H7 (cell line): ENCODE results near the gene ZNF440. TPM values are rescaled to one million over a fixed set of nuclear protein-coding genes. Genes with fewer than 3 reads are reported as not detected.
"Not testable (repeated sequence)": the region's sequence is repeated elsewhere in the genome, so short reads cannot be mapped to it uniquely, and the experiment has no call there.

Source experiments
- DNase-seq: peaks from one replicate; pipeline ENCODE4 v3.0.0; 2012
- H3K27me3 ChIP-seq: 2 replicates; pipeline ENCODE4 v1.6.0; 2011; ENCODE audit warnings: mild to moderate bottlenecking, low read length; ENCODE audit not compliant: control insufficient read depth, insufficient read depth
- H3K36me3 ChIP-seq: replicated peaks from 2 replicates; pipeline ENCODE4 v1.5.1; 2011; ENCODE audit warnings: low read length; ENCODE audit not compliant: control insufficient read depth, insufficient read depth
- H3K4me3 ChIP-seq: 2 replicates; pipeline ENCODE4 v1.5.1; 2011; ENCODE audit warnings: low read depth, mild to moderate bottlenecking, control low read depth, low read length, moderate library complexity; ENCODE audit not compliant: insufficient read depth
- total RNA-seq: library from RNA; depleted of rRNA; stranded (reverse); fragments of >200 nt; shearing (Covaris generic); gene quantifications from 2 replicates; pipeline ENCODE4 v1.2.3, GENCODE V29; 2014

Gene ZNF440
- total RNA-seq, 1 experiment from 2014 or later = 0.55 TPM

DNA sequence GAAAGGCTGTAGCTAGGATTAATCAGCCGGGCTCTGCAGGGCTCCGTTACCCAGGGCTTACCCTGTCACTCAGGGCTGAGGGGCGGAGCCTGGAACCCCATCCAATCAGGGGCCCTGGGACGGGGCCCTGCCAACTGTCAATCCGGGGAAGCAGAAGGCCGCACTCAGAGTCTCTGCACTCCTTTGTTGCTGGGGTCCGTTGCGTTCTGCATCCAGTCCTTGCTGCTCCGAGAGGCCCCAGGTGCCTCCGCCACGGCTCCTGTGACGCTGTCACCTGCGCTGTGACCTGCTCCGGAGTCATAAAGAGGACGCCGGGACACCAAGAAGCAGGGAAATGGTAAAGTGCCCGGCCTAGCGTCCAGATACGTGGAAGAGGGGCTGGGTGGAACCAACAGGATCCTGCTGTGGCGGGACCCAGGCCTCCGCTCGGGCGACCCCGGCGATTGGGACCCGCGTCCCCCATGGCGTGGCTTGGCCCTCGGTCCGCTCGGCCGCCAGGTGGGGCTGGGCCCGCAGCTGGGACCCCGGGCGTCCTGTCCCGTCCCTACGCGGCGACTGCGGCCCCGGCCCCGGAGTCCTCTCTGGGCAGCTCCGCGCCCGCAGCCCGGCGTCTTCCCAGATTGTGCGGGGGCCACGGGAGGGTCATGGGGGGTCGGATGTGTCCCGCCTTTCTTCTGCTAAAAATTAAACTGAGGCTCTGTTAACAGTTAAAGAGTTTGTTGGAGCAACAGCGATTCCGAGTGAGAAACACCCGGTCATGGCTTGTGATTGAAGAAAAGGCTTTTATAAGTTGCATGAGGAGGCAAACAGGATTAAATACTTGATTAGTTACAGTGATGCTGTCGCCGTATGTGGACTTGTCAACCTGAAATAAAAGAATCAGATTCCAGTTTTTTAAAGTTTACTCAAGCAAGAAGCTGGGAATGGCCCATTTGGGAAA, 15.4 kb upstream of the ZNF440 start, which contains the start of gene ZNF491:
ZNF491 (plus strand) TSS at position 133 of the 940 bp plus-strand sequence. CDS start 7,431 bp downstream, outside the sequence.
- Histone ChIP-seq H3K36me3 (no peaks in the 10 kb centered on the region), H3K4me3 (peak within 1 kb of the TSS; percentile 50; the same call in 1 of the 2 replicates), H3K27me3 (peaks cover 6% of the 10 kb centered on the region; the same call in 1 of the 2 replicates)
- peak; percentile 98 for DNase-seq

DNA sequence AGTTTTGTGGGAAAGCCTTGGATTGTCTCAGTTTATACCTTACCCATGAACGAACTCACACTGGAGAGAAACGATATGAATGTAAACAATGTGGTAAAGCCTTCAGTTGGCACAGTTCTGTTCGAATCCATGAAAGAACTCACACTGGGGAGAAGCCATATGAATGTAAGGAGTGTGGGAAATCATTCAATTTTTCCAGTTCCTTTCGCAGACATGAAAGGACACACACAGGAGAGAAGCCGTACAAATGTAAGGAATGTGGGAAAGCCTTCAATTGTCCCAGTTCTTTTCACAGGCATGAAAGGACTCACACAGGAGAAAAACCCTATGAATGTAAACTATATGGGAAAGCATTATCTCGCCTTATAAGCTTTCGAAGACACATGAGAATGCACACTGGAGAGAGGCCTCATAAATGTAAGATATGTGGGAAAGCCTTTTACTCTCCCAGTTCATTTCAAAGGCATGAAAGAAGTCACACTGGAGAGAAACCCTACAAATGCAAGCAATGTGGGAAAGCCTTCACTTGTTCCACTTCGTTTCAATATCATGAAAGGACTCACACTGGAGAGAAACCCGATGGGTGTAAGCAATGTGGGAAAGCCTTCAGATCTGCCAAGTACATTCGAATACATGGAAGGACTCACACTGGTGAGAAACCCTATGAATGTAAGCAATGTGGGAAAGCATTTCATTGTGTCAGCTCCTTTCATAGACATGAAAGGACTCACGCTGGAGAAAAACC, 7.5 kb upstream of the ZNF440 start:
- DNase-seq = no peak
- Histone ChIP-seq H3K27me3 (no peaks in the 10 kb centered on the region), H3K36me3 (no peaks in the 10 kb centered on the region), H3K4me3 (no peak overlapping the region)

DNA sequence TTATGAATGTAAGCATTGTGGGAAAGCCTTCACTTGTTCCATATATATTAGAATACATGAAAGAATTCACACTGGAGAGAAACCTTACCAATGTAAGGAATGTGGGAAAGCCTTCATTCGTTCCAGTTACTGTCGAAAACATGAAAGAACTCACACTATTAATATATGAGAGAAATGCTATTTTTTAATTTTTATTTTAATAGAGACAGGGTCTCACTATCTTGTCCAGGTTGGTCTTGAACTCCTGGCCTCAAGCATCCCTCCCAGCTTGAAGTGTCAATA, 7.0 kb upstream of the ZNF440 start:
- Histone ChIP-seq H3K36me3 (no peaks in the 10 kb centered on the region), H3K4me3 (no peak overlapping the region)
- DNase-seq = no peak

DNA sequence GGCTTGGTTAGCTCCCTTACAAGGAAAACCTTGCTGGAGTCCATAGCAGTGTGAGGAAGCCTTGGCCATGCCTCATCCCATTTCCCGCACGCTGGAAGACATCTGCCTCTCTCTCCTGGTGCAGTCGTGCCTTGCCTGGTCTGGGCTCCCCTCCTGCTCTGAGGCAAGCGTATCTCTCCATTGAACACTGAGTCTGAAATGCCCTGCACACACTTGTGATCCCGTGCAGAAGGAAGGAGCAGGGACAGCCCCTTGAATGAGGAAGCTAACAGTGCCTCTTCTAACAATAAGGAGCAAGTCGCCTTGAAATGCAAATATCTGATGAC, 407 bp upstream of the ZNF440 start:
- DNase-seq = no peak
- no peaks in the 10 kb centered on the region for H3K36me3 ChIP-seq
- H3K27me3 ChIP-seq = peaks cover 6% of the 10 kb centered on the region; the same call in 1 of the 2 replicates
- H3K4me3 ChIP-seq = peak overlapping the region; percentile 12; the same call in 1 of the 2 replicates

More for the DNA sequence above, 7.0 kb upstream of the ZNF440 start:
- no peaks in the 10 kb centered on the region for H3K27me3 ChIP-seq

DNA sequence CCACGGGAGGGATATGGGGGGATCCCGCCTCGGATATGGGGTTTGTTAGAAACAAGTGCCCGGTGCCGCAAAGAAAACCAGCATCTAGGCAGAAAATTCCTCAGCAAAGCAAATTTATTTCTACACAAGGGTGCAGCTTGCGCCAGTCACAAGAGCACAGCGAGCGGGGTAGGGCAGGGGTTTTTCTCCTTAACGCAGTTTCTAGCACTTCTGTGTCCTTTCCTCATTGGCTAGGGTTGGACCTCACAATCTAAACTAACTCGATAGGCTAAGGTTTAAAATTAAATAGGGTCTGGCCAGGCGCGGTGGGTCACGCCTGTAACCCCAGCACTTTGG, 595 bp downstream of the ZNF440 start:
- Histone ChIP-seq H3K36me3 (no peaks in the 10 kb centered on the region), H3K27me3 (peaks cover 6% of the 10 kb centered on the region; the same call in 1 of the 2 replicates), H3K4me3 (peak overlapping the region; percentile 61; the same call in 1 of the 2 replicates)
- no peak for DNase-seq

DNA sequence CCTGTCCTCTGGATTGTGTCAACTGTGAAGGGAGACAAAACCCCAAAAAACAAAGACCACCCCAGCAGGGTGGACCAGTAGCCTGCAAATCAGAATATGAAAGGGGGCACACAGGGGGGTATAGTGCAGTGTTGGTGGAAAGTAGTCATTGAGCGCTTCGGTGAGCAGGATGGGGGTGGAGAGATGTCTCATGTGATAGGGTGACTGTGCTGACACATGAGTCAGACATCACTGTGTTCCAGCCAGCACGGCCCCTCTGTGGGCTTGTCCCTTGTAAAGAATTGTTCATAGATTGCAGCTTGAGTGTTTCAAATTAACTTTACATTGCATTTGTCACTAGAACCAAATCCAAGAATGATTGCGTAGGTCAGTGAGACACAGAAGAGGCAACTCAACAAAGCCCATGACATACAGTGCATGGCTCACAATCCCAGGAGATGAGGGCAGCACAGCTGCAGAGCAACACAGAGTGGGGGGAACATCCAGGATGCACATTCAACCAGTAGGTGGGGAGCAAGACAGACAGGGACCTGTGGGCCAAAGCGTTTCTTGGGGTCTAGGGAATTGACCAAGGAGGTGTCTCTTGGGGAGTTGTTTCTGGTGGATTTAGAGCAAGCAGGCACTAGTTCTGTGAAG, 7.5 kb downstream of the ZNF440 start:
- H3K27me3 ChIP-seq = no peaks in the 10 kb centered on the region
- no peaks in the 10 kb centered on the region; the same call in 1 of the 2 replicates for H3K36me3 ChIP-seq
- DNase-seq = no peak
- H3K4me3 ChIP-seq = no peak overlapping the region

DNA sequence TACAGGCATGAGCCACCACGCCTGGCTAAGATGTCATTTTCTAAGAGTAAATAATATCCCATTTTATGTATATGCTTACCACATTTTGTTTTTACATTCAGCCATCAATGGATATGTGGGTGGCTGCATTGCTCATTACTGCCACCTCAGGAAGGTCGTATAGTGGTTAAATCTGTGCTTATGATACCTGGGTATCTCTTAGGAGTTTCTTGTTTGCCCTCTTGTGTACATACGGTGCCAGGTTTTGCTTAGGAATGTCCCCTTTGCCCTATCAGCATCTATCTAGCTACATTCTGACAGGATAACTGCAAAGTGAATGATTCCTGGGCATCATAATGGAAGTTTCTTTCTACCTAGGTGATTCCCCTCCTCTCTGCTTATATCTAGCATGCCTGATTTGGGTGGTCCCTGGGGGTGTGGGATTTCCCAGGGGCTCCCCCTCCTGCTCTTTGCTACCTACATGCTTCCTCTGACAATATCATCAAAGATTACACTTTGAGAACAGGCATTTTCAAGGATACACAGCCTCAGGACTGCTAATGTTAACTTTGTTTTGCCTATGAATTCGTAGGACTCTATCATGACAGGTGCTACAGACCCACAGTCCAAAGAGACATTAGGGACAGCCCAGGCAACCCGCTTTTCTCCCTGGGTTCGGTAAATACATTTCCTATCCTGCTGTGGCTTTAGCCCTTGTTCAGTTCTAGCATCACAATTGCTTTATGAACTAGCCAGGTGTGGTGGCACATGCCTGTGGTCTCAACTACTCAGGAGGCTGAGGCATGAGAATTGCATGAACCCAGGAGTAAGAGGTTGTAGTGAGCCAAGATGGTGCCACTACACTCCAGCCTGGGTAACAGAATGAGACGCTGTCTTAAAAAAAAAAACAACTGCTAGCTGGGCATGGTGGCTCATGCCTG, 15.1 kb downstream of the ZNF440 start:
- H3K36me3 ChIP-seq, H3K27me3 ChIP-seq, DNase-seq, H3K4me3 ChIP-seq: not testable (repeated sequence)

DNA sequence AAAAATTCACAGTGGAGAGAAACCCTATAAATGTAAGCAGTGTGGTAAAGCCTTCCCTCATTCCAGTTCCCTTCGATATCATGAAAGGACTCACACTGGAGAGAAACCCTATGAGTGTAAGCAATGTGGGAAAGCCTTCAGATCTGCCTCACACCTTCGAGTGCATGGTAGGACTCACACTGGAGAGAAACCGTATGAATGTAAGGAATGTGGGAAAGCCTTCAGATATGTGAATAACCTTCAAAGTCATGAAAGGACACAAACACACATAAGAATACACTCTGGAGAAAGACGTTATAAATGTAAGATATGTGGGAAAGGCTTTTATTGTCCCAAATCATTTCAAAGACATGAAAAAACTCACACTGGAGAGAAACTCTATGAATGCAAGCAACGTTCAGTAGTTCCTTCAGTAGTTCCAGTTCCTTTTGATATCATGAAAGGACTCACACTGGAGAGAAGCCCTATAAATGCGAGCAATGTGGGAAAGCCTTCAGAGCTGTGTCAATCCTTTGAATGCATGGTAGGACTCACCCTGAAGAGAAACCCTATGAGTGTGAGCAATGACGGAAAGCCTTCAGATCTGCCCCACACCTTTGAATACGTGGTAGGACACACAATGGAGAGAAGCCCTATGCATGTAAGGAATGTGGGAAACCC, 18.3 kb downstream of the ZNF440 start:
- Histone ChIP-seq H3K27me3 (no peaks in the 10 kb centered on the region), H3K4me3 (no peak overlapping the region), H3K36me3 (peaks cover 1% of the 10 kb centered on the region; the same call in 1 of the 2 replicates)
- no peak for DNase-seq

DNA sequence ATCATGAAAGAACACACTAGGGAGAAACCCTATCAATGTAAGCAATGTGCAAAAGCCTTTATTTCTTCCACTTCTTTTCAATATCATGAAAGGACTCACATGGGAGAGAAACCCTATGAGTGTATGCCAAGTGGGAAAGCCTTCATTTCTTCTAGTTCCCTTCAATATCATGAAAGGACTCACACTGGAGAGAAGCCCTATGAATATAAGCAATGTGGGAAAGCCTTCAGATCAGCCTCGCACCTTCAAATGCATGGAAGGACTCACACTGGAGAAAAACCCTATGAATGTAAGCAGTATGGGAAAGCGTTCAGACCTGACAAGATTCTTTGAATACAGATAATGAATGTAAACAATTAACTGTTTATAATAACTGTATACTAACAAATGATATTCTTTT, 19.5 kb downstream of the ZNF440 start:
- Histone ChIP-seq H3K27me3 (no peaks in the 10 kb centered on the region), H3K4me3 (no peak overlapping the region), H3K36me3 (peaks cover 1% of the 10 kb centered on the region; the same call in 1 of the 2 replicates)
- no peak for DNase-seq

DNA sequence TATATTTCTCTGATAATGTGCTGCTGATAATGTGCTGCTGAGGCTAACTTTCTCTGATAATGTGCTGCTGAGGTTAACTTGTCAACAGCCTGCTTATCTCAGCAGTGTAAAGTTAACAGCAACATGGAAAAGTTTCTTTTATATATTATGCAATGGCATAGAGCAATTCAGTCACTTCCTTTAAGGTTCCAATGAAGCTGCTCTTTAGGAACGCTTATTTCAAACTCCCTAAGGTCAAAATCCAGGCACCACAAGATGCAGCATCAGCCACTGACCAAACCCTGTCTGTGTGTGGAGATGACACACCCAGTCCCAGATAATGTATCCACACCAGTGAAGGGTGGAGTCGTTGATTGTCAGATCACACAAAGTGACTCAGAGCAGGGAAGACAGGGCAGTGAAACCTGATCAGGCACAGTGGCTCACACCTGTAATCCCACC, 21.6 kb downstream of the ZNF440 start:
- H3K4me3 ChIP-seq, H3K36me3 ChIP-seq, H3K27me3 ChIP-seq, DNase-seq: not testable (repeated sequence)

DNA sequence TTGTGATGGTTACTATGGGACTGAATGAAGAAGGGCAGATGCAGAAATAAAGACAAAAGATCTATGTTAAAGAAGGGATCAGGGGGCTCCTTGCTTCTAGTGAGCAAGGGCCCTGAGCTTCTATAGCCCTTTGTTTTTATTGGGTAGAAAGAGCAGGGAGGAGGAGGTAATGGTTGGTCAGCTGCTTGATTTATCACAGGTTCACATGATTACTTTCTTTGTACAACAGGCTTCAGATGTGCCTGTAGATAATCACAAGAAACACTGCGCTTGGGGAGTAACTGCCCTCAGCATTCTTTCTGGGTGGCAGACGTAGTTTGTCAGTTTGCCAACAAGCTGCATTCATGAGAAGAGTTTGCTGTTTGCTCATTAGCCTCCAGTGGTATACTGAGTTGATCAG, 29.6 kb downstream of the ZNF440 start:
- Histone ChIP-seq H3K36me3 (no peaks in the 10 kb centered on the region), H3K4me3 (no peak overlapping the region), H3K27me3 (no peaks in the 10 kb centered on the region)
- no peak for DNase-seq

DNA sequence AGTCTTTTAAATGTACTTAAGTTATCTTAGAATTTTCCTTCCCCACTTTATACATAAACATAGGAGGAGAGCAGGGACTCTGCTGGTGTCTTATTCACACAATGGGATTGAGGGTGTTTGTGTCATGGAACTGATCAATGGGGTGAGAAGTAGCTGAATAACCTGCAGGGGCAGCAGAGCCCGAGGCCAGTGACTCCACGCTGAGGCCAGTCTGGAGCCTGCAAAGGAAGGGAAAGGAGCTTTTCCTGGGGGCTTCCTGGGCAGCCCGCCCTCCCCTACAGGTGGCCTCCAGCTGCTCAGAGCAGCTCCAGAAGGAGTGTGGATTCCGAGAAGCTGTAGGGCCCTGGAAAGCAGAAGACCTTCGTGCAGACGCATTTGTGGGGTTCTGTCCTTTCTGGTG, 33.5 kb downstream of the ZNF440 start:
- peak; percentile 49 for DNase-seq
- not testable (repeated sequence) for H3K36me3 ChIP-seq, H3K27me3 ChIP-seq, H3K4me3 ChIP-seq

DNA sequence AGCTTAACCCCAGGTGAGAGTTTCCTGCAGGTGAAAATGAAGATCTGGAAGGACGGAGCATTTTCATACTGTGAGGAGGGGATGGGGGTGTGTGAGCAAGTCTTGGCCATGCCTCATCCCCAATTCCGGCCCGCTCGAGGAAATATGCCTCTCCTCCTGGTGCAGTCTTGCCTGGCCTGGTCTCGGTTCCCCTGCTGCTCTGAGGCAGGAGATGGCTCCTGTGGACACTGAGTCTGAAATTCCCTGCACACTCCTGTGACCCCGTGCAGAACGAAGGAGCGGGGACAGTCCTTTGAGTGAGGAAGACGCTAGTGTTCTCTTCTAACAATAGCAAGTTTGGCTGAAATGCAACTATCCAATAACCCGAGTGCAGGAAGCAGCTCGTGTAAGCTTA, 34.1 kb downstream of the ZNF440 start:
- H3K4me3 ChIP-seq = no peak overlapping the region
- DNase-seq = peak; percentile 6
- no peaks in the 10 kb centered on the region for H3K27me3 ChIP-seq
- H3K36me3 ChIP-seq = no peaks in the 10 kb centered on the region
